Coronary artery (tissue), 2 donors: ENCODE data around the gene DYRK1B.

Experiments used
- DNase-seq: peaks from one replicate; pipeline ENCODE4 v3.0.0-alpha.2; 2017; ENCODE audit warnings: low spot score
- H3K27ac ChIP-seq, 2 donors: fragments of 200-600 bp; sonication (generic); one replicate each; pipeline ENCODE4 v1.5.1; 2016 to 2019
- H3K4me3 ChIP-seq: fragments of 200-600 bp; sonication (generic); 2 replicates; pipeline ENCODE4 v1.5.1; 2016; ENCODE audit warnings: mild to moderate bottlenecking, moderate library complexity
- CTCF ChIP-seq: fragments of 200-600 bp; sonication (generic); IDR thresholded peaks from one replicate; pipeline ENCODE4 v1.5.1; 2019; ENCODE audit warnings: antibody characterized with exemption

The DYRK1B gene

DNA sequence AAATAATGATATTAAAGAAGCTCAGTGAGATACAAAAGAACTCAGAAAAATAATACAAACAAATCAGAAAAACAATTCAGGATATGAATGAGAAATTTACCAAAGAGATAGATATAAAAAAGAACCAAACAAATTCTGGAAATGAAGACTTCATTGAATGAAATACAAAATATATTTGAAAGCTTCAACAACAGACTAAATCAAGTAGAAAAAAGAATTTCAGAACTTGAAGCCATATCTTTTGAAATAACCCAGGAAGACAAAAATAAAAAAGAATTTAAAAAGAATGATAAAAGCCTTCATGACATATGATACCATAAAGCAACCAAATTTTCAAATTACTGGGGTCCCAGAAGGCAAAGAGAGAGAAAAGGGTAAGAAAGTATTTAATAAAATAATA lies 45.7 kb downstream of the DYRK1B start:
- TF ChIP-seq CTCF, result no peak

DNA sequence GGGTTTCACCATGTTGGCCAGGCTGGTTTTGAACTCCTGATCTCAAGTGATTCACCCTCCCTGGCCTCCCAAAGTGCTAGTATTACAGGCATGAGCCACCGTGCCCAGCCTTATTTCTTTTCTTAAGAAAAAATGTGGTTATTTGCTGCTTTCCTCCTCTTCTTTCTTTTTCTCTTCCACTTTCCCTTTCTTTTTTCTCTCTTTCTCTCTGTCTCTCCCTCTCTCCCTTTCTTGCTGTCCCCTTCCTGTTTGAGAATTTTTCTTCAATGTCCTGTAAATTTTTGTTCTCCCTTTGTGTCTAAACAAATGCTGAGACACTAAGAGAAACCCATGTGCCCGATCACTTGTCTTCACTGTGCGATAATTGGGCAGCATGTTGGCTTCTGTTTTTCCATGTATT lies 53.1 kb downstream of the DYRK1B start:
- Histone ChIP-seq H3K27ac (no peak overlapping the region), H3K4me3 (no peak overlapping the region)
- no peak for DNase-seq
- TF ChIP-seq CTCF, result no peak

More for the DNA sequence above, 45.7 kb downstream of the DYRK1B start:
- H3K27ac ChIP-seq, result no peak overlapping the region
- no peak for DNase-seq
- H3K4me3 ChIP-seq, result no peak overlapping the region

GRCh38 chr19:39778763-39779162 lies 55.2 kb downstream of the DYRK1B start, which contains the start of gene LEUTX:
Gene LEUTX (plus strand): TSS chr19:39778854. CDS start chr19:39778921, 67 bp downstream.
- TF ChIP-seq CTCF, result no peak
- H3K27ac ChIP-seq, result no peak within 1 kb of the TSS
- no peak for DNase-seq
- H3K4me3 ChIP-seq, result no peak within 1 kb of the TSS
